Kidney glomerular epithelial cell (primary cell): Measurements from ENCODE around the gene SFT2D2.
A peak's percentile ranks its signal among the peaks of the same experiment; 100 is the strongest.
"Not testable (repeated sequence)": the region's sequence is repeated elsewhere in the genome, so short reads cannot be mapped to it uniquely, and the experiment has no call there.

Experiments used
- DNase-seq: peaks from one replicate; lab custom pipeline; 2025; lab: John Stamatoyannopoulos, UW

SFT2D2 gene

DNA sequence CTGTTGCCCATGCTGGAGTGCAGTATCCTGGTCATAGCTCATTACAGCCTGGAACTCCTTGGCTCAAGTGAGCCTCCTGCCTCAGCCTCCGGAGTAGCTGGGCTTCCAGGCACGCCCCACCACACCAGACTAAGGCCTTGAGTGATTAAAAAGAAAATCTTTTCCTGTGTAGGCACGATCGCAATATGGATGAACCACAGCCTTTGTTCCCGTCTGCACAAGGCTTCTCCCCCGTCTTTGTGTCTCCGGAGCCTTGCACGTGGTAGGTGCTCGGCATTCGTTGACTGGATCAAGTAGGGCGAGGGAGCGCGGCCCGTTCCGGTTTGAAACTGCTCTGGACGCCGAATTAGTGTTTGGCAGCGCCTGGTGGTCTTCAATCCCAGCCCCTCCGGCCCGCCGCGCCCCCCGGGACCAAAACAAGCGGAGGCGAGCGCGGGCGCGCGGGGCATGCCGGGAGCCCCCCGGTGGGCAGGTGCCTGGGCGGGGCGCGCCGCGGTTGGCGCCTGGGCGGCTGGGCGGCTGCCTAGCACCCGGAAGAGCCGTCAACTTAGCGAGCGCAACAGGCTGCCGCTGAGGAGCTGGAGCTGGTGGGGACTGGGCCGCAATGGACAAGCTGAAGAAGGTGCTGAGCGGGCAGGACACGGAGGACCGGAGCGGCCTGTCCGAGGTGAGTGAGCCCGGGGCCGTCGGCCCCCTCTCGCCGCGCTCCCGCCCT lies at the start of gene SFT2D2:
Gene SFT2D2 (plus strand): TSS at position 529 of the 715 bp plus-strand sequence. CDS start 76 bp downstream, at position 605.
- DNase-seq: peak; percentile 52

DNA sequence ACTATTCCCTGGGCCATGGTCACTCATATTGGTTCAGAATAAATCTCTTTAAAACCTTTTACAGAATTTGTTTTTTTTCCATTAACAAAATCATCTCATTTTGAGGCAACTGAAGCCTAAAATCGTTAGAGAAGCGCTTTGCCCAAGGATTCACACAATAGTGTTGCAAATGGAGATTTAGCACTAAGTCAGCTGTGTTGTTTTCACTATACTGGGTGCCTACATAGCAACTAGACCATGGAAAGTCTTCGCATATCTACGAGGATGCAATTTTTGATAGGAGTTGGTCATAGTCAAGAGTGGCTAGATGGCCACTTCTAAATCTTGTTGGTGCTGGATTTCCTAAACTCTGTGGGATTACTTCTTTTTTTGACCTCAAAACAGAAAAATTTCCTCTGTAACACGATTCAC lies 47.6 kb upstream of the SFT2D2 start:
- no peak for DNase-seq

DNA sequence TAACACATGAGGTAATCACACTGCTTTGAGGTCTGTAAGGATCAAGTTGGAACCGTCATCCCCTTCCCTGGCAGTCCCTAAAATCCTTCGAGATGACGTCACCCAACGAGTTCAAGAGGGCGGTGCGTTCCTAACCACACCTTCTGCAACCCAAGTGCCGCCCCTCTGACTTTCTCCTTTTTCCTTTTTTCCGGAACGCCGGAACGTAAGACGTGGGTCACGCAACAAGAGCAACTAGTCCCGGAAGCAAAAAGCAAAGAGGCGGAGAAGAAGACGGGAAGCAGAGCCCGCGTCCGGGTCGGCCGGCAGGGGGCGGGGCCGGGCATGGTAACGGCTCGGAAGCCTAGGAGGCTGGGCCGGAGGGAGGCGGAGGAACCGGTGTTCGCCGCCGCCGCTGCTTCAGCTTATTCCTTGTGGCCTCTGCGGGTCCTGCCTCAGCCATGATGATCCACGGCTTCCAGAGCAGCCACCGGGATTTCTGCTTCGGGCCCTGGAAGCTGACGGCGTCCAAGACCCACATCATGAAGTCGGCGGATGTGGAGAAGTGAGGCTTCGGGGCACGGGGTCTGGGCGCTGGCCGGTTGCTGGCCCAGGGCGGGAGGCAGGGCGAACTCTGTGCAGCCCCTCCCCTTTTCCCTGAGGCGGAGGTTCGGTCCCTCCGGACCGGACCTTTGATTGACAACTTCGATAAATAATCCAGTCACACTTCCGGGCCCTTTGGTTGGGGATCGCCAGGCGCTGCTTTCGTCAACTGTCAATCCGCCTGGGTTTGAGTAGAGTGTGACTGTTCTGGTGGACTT lies 47.0 kb upstream of the SFT2D2 start, which contains the start of gene TIPRL:
Gene TIPRL (plus strand): TSS at position 325 of the 800 bp plus-strand sequence. CDS start 116 bp downstream, at position 441.
- DNase-seq: peak; percentile 98

DNA sequence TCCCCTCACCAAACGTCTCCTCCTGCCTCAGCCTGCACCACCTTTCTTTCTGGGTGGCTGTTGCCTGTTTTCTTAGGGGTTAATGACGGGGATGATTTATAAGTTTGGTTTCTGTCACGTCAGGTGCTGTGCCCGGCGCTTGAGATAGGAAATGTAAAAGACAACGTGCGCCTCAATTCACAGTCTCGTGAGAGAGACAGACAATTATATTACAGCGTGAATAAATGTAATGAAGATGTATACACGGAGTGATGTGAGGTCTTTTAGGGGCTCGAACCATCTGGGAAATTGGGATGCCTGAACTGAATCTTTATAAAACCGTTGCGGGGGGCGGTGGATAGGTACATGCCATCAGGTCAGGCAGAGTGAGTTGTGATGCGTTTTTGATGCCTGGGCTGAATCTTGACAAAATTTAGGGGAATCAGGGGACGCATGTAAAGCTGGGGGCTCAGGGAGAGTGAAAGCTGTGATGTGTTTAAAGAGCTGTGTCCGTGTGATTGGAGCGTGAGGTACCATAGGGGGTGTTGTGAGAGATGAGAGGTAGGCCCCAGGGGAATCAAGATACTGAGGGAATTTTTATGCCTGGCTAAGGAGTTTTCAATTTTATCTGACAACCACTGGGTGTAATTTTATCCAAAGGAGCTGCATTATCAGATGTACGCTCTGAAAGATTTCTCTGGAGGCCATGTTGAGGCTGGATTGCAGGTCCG lies 46.2 kb upstream of the SFT2D2 start:
- no peak for DNase-seq

DNA sequence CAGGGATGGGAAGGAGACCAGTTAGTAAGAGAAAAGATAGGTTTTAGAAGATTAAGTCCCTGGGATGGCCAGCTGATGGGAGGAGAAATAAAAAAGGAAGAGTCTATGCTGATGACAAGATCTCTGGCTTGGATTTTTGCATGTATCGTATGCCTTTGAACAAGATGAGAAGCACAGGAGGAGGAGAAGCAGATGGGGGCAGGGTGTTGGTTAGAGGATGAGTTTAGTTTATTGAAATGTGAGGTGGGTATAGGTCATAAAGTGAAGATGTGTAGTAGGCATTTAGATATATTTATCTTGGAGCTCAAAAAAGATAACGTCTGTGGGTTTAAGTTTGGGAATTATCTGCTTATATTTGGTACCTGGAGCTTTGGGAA lies 45.7 kb upstream of the SFT2D2 start:
- peak; percentile 5 for DNase-seq

DNA sequence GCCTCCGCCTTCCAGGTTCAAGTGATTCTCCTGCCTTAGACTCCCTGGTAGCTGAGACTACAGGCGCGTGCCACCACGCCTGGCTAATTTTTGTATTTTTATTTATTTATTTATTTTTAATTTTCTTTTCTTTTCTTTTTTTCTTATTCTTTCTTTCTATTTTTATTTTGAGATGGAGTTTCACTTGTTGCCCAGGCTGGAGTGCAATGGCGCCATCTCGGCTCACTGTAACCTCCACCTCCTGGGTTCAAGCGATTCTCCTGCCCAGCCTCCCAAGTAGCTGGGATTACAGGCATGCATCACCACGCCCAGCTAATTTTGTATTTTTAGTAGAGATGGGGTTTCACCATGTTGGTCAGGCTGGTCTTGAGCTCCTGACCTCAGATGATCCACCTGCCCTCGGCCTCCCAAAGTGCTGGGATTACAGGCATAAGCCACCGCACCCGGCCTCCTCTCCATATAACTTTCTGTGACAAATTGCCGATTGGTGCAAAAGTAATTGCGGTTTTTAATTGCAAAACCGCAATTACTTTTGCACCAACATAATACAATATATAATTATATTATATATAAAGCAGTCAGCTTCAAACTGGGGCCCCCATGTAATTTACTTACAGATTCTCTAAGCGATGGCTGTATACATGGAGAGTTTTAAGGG lies 44.6 kb upstream of the SFT2D2 start:
- DNase-seq: not testable (repeated sequence)

DNA sequence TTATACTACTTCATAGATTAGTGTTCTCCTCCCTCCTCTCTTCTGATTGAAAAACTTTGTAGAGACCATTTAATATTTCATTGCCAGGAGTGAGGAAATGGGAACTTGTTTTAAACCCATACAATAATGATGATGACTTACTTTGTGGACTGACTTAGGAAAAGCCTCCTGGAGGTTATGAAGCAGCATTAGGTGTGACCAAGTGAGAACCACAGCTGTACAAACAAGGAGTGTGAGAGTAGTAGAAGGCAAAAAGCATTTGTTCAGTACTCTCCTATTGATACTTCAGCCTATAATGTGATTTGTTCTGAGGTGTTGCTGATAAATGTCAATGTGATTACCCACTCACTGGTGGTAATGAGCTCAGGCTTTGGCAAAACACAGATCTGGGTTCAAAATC lies 38.6 kb upstream of the SFT2D2 start:
- DNase-seq: no peak

DNA sequence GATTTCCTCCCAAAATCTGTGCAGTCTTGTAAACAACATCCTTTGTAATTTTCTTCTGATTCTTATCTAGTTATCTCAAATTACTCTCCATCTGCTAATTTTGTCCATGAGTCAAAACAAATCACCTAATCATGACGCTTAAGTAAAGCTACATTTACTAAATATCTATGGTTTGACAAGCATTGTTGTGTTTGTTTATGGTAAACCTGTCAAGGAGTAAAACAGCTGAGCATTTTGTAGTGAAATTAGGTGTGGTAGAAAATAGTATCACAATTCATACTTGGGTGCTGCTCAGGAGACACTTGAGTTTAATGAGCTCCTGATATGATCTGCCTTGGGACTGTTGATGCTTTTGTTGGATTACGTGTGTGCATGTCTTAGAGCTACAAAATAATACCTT lies 35.4 kb upstream of the SFT2D2 start:
- no peak for DNase-seq

DNA sequence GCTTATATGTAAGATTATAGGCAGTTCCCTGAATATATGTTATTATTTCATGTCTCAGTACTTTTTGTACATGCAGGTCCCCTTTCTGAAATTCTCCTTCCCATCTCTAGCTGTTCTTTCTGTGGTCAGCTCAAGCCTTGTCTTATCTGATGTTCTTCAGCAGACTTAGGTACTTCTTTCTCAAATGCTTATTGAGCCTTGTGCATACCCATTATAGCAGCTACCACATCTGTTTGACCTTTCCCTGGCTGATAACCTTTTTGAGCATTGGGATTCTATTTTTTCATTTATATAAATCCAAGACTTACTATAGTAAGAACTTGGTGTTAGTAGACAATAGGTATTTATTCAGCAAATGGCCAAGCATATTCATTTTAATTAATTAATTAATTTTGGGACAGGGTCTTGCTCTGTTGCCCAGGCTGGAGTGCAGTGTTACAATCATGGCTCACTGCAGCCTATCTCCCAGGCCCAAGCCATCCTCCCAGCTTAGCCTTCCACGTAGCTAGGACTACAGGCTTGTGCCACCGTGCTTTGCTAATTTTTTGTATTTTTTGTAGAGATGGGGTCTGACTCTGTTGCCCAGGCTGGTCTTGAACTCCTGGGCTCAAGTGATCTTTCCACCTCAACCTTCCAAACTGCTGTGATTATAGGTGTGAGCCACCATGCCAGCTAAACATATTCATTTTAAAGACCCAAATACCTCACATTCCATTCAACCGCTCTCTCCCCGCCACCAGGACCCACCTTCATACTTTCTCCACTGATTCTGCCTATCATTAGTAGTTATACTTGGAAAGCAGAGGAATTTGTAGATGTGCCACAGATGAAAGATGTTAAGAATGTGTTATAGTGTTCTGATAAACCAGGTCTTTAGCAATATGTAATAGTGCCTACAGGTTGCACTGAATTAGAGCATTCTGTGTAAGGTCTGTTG lies 30.3 kb upstream of the SFT2D2 start:
- peak; percentile 4 for DNase-seq

DNA sequence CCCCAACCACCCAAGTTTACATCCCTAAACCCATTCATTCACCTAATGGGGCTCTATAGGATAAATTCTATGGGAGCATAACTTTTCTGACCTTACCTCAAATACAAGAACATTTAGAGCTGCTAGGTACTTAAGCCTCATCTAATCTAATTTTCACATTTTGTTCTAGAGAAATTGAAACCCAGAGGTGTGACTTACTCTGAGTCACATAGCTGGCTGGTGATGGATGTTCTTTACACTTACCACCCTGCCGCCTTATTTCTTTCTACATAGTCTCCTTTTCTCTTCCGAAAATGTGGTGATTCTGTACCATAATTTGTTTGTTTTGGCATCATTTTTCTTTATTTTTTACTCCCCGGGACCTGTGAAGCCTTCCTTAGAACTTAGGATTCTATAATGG lies 26.7 kb upstream of the SFT2D2 start:
- no peak for DNase-seq

DNA sequence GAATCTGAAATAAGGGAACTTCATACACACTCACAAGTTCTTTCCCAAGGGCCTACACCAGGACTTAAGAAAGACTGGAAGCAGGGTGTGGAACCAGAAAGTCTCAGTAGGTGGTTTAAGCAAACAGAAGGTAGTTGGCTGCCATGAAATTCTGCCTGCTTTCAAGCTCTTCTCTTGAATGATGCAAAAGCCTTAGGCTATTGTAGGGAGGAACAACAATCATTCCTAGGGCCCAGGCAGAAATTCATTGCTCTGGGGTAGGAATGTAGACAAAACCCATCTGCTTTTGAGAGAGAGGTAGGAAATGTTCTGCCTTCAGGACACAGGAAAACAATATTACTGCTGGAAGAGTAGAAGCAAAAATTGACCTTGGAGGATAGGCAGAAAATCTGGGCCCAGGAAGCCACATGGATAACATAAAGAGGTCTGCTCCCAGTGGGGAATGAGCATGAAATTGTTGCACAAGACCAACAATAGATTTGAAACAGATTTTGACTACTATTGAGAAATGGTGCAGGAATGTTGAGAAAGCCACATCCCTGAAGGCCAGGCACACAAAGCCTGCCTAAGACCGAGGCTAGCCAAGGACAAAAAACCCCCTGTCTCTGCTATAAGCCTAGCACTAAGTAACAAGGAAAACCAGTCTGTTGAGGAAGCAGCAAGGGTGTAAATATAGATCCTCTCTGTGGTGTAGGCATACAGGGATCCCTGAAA lies 22.7 kb upstream of the SFT2D2 start:
- DNase-seq: no peak

DNA sequence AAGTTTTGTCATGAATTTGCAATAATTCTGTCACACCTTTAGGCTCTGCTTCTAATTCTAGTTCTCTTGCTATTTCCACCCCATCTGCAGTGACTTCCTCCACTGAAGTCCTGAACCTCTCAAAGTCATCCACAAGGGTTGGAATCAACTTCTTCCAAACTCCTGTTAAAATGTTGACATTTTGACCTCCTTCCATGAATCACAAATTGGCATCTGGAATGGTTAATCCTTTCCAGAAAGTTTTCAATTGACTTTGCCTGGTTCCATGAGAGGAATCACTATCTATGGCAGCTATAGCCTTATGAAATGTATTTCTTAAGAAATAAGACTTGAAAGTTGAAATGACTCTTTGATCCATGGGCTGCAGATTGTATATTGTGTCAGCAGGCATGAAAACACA lies 19.7 kb upstream of the SFT2D2 start:
- no peak for DNase-seq

DNA sequence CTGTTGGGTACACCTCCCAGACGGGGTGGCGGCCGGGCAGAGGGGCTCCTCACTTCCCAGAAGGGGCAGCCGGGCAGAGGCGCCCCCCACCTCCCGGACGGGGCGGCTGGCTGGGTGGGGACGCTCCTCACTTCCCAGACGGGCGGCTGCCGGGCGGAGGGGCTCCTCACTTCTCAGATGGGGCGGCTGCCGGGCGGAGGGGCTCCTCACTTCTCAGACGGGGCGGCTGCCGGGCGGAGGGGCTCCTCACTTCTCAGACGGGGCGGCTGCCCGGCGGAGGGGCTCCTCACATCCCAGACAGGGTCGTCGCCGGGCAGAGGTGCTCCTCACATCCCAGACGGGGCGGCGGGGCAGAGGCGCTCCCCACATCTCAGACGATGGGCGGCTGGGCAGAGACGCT lies 18.1 kb upstream of the SFT2D2 start:
- not testable (repeated sequence) for DNase-seq

DNA sequence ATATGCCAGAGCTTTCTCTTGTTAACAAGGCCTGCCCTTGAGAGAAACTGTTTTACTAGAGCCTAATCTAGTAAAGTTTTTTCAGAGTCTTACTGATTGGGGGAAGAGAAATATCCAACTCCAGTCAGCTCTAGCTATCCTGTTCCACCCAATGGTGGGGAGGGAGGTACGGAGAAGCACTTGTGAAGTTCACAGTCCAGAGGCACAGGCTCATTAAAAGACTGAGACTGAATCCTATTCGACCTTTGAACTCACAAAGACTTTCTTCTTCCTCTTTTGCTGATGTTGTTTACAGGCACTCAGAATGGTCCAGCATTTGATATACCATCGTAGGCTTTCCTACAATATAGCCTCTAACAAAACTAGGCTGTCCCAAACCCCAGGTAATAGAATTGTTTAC lies 15.5 kb upstream of the SFT2D2 start:
- DNase-seq: no peak

DNA sequence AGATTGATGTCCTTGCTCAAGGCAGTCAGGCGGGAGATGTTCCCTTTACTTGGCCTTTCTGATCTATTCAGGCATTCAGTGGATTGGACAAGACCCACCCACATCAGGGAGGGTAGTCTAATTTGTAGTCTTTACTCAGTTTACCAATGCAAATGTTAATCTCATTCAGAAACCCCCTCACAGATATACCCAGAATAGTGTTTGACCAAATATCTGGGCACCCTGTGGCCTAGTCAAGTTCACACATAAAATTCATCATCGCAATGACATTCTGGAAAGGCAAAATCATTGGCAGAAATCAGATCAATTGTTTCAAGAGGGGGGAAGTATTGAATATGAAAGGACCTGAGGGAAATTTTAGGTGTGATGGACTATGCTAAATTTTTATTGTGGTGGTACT lies 12.5 kb upstream of the SFT2D2 start:
- DNase-seq: no peak

DNA sequence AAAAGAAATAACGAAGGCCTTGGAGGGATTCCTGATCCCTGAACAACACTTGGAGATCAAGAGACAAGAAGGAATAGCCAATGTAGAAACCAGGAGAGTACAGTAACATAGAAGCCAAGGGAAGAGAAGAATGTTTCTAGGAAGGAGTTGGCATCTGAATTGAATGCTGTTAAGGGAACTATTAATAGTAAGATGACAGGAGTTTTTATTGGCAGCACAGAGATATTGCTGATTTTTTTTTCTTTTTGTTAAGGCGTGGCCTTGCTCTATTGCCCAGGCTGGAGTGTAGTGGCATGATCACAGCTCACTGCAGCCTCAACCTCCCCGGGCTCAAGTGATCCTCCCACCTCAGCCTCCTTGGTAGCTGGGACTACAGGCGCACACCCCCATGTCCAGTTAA lies 9.6 kb upstream of the SFT2D2 start:
- DNase-seq: no peak

DNA sequence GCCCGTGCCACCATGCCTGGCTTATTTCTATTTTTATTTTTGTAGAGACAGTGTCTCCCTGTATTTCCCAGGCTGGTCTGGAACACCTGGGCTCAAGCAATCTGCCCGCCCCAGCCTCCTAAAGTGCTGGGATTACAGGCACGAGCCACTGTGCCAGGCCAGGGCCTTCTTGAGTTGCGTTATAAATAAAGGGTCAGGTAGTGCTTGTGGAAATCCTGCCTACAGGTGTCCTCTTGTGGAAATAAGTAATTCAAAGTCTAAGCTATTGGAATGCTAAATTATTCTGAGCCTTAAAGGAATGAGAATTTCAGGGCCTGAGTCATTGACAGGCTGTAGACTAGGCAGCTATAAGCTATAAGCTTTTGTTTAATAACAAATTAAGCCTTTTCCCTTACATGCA lies 8.1 kb upstream of the SFT2D2 start:
- DNase-seq: no peak

DNA sequence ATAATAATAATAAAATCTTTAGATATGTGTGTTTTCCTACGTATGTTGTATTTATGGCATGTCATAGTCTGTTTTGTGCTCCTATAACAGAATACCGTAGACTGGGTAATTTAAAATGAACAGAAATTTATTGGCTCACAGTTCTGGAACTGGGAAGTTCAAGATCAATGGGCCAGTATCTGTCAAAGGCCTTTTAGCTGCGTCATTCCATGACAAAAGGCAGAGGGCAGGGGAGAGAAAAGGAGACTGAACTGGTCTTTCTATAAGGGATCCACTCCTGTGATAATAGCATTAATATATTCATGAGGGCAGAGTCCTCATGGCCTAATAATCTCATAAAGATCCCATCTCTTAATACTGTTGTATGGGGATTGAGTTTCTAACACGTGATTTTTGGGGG lies 7.1 kb upstream of the SFT2D2 start:
- DNase-seq: no peak

DNA sequence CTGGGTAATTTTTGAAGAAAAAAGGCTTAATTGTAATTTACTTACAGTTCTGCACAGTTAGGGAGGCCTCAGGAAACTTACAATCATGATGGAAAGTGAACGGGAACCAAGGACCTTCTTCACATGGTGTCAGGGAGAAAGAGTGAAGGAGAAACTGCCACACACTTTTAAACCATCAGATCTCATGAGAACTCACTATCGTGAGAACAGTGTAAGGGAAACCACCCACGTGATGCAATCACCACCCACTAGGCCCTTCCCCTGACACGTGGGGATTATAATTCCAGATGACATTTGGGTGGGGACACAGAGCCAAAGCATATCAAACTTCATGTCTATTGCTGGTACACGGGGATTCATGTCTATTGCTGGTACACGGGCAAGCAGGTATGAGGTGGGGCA lies 5.3 kb upstream of the SFT2D2 start:
- DNase-seq: no peak

DNA sequence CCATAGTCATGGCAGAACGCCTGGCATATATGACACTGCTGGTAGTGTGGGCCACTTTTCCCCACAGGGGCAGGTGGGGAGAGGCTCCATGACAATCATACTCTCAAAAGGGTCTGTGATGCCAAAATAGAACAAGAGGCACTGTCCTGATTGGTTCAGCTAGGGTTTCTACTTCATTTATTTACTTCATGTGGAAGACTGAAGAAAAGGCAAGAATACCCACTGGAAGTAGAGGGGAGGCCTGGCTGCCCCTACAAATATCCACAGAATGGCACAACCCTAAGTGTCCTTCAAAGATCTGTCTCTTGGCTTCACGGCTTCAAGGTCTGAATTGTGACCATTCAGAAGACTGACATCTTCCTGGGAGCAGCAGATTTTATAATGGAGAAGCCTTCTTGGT lies 4.5 kb upstream of the SFT2D2 start:
- DNase-seq: no peak

DNA sequence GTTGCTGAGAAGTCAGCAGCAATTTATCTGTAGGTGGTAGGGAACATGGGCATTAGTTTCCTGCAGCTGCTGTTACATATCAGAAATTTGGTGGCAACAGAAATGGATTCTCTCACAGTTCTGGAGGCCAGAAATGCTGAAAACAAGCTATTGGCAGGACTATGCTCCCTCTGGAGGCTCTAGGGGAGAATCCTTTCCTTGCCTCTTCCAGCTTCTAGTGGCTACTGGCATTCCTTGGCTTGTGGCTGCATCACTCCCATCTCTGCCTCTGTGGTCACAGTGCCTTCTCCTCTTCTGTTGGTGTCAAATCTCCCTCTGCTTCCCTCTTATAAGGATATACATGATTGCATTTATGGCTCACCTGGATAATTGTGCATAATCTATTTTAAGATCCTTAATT lies 2.5 kb upstream of the SFT2D2 start:
- DNase-seq: no peak
